Osteoblast (primary cell): ENCODE results near the gene EMILIN3. TPM values are rescaled to one million over a fixed set of nuclear protein-coding genes. Genes with fewer than 3 reads are reported as not detected.

Source experiments
- DNase-seq: peaks from one replicate; pipeline ENCODE4 v3.0.0; 2011; ENCODE audit warnings: low spot score, mixed read lengths; ENCODE audit not compliant: insufficient read length; ENCODE audit errors: missing footprints
- H2AFZ ChIP-seq: 2 replicates; pipeline ENCODE4 v1.6.0; 2011; ENCODE audit warnings: mild to moderate bottlenecking, low read length
- H3K27ac ChIP-seq: 2 replicates; pipeline ENCODE4 v1.5.1; 2011; ENCODE audit warnings: mild to moderate bottlenecking, low read depth, low read length, moderate library complexity
- H3K27me3 ChIP-seq: 2 replicates; pipeline ENCODE4 v1.6.0; 2012; ENCODE audit warnings: mild to moderate bottlenecking, control low read depth, inconsistent platforms, low read length, moderate library complexity; ENCODE audit not compliant: insufficient read depth
- H3K36me3 ChIP-seq: 2 replicates; pipeline ENCODE4 v1.5.1; 2011; ENCODE audit warnings: mild to moderate bottlenecking, low read length, control low read depth, moderate library complexity; ENCODE audit not compliant: insufficient read depth
- H3K4me1 ChIP-seq: 2 replicates; pipeline ENCODE4 v1.5.1; 2011; ENCODE audit warnings: mild to moderate bottlenecking, low read length, control low read depth, moderate library complexity; ENCODE audit not compliant: insufficient read depth
- H3K4me2 ChIP-seq: 2 replicates; pipeline ENCODE4 v1.6.0; 2011; ENCODE audit warnings: mild to moderate bottlenecking, low read length; ENCODE audit not compliant: insufficient read depth
- H3K4me3 ChIP-seq: fragments of 200-600 bp; sonication (generic); 3 replicates; pipeline ENCODE4 v1.5.1; 2012; ENCODE audit warnings: mild to moderate bottlenecking, low read length, inconsistent platforms; ENCODE audit not compliant: insufficient read depth
- H3K79me2 ChIP-seq: 2 replicates; pipeline ENCODE4 v1.6.0; 2012; ENCODE audit warnings: mild to moderate bottlenecking, low read length, control low read depth, inconsistent platforms; ENCODE audit not compliant: insufficient read depth
- H3K9me3 ChIP-seq: 2 replicates; pipeline ENCODE4 v1.5.1; 2011; ENCODE audit warnings: low read depth, low read length, control low read depth
- H4K20me1 ChIP-seq: 2 replicates; pipeline ENCODE4 v1.6.0; 2012; ENCODE audit warnings: mild to moderate bottlenecking, low read length, control low read depth; ENCODE audit not compliant: insufficient read depth
- CTCF ChIP-seq: IDR thresholded peaks from 2 replicates; pipeline ENCODE4 v1.5.1; 2011; ENCODE audit warnings: mild to moderate bottlenecking, low read depth, low read length, moderate library complexity; ENCODE audit errors: extremely low read depth
- total RNA-seq: library from RNA; depleted of rRNA; stranded (reverse); fragments of >200 nt; gene quantifications from 2 replicates; pipeline ENCODE4 v1.2.3, GENCODE V29; 2012

EMILIN3 gene
- total RNA-seq, 1 donor = not detected

- no peaks in the 10 kb centered on the region for H4K20me1 ChIP-seq
- no peak overlapping the region for H2AFZ ChIP-seq
- no peaks in the 10 kb centered on the region for H3K9me3 ChIP-seq
- no peaks in the 10 kb centered on the region for H3K4me1 ChIP-seq
- H3K36me3 ChIP-seq = no peaks in the 10 kb centered on the region
- DNase-seq = peak; percentile 71
- peaks cover 35% of the 10 kb centered on the region for H3K27me3 ChIP-seq
- H3K4me3 ChIP-seq = no peak overlapping the region
- no peak overlapping the region for H3K27ac ChIP-seq
- no peak for TF ChIP-seq CTCF
- no peaks in the 10 kb centered on the region for H3K79me2 ChIP-seq
- H3K4me2 ChIP-seq = no peak overlapping the region
Measured at GRCh38 chr20:41363601-41364000, 3.0 kb downstream of the EMILIN3 start.

- H3K9me3 ChIP-seq = no peaks in the 10 kb centered on the region
Measured at GRCh38 chr20:41362748-41363140, 3.9 kb downstream of the EMILIN3 start.

GRCh38 chr20:41361757-41362747 lies 4.6 kb downstream of the EMILIN3 start:
- no peaks in the 10 kb centered on the region for H3K79me2 ChIP-seq
- no peak overlapping the region for H3K4me2 ChIP-seq
- no peak for TF ChIP-seq CTCF
- H3K4me3 ChIP-seq = no peak overlapping the region
- no peaks in the 10 kb centered on the region for H3K36me3 ChIP-seq
- no peak overlapping the region for H2AFZ ChIP-seq
- no peaks in the 10 kb centered on the region for H3K9me3 ChIP-seq
- H3K27me3 ChIP-seq = peaks cover 24% of the 10 kb centered on the region
- H3K27ac ChIP-seq = no peak overlapping the region
- H3K4me1 ChIP-seq = no peaks in the 10 kb centered on the region
- DNase-seq = peak; percentile 78
- H4K20me1 ChIP-seq = no peaks in the 10 kb centered on the region

More at GRCh38 chr20:41362748-41363140, 3.9 kb downstream of the EMILIN3 start:
- Histone ChIP-seq H3K79me2 (no peaks in the 10 kb centered on the region), H3K36me3 (no peaks in the 10 kb centered on the region), H3K4me2 (no peak overlapping the region), H4K20me1 (no peaks in the 10 kb centered on the region), H3K4me1 (no peaks in the 10 kb centered on the region), H3K27me3 (peaks cover 31% of the 10 kb centered on the region), H2AFZ (no peak overlapping the region), H3K27ac (no peak overlapping the region), H3K4me3 (no peak overlapping the region)
- peak; percentile 73 for DNase-seq
- no peak for TF ChIP-seq CTCF
